ENCODE results near the gene PARP11. TPM values are rescaled to one million over a fixed set of nuclear protein-coding genes. Genes with fewer than 3 reads are reported as not detected.

PARP11 gene
- total RNA-seq, 2 experiments from 2014 or later: 13.4 TPM

GRCh38 chr12:3896356-3896755 is 23.2 kb upstream of the PARP11 start:
- DNase-seq (no peak), ATAC-seq (ENCODE audit: poor library complexity) (no peak)
- intact Hi-C loops (cut with DNase I, micrococcal nuclease): loop anchor here in 1 of 2 experiments (5.0 kb wide), 1 partner anchor 36 kb away; no protein-coding TSS in a partner anchor
- H3K9me3 Mint-ChIP-seq: no peaks in the 10 kb centered on the region
- H3K27ac ChIP-seq (ENCODE audit: low read depth in 1 of 2, low read length in 2 of 2): peak overlapping the region; percentile 69 to 87
- POLR2A ChIA-PET: interaction anchor here (0.6 to 3.7 kb wide), 23 partner anchors 10 to 430 kb away, joined by 3 to 44 read pairs (median 7); partner anchors contain the start of genes CCND2 and PARP11
- H3K9me3 ChIP-seq (ENCODE audit: control insufficient read depth in 1 of 2, insufficient read depth in 1 of 2, low read length in 2 of 2): no peaks in the 10 kb centered on the region
- peaks cover 83% of the 10 kb centered on the region for H3K4me1 ChIP-seq (ENCODE audit: insufficient read depth, low read length)
- no peak overlapping the region for H3K4me3 Mint-ChIP-seq
- no peaks in the 10 kb centered on the region for H3K27me3 Mint-ChIP-seq
- H3K36me3 Mint-ChIP-seq (ENCODE audit: low read depth): no peaks in the 10 kb centered on the region
- peaks cover 48% of the 10 kb centered on the region for H3K4me1 Mint-ChIP-seq (ENCODE audit: low read depth)
- H3K4me3 ChIP-seq (ENCODE audit: low read length): no peak overlapping the region
- no peaks in the 10 kb centered on the region for H3K27me3 ChIP-seq (ENCODE audit: control insufficient read depth in 1 of 2, insufficient read depth in 2 of 2, low read length in 2 of 2)
- H3K27ac Mint-ChIP-seq: no peak overlapping the region
- TF ChIP-seq, protein P1, sequence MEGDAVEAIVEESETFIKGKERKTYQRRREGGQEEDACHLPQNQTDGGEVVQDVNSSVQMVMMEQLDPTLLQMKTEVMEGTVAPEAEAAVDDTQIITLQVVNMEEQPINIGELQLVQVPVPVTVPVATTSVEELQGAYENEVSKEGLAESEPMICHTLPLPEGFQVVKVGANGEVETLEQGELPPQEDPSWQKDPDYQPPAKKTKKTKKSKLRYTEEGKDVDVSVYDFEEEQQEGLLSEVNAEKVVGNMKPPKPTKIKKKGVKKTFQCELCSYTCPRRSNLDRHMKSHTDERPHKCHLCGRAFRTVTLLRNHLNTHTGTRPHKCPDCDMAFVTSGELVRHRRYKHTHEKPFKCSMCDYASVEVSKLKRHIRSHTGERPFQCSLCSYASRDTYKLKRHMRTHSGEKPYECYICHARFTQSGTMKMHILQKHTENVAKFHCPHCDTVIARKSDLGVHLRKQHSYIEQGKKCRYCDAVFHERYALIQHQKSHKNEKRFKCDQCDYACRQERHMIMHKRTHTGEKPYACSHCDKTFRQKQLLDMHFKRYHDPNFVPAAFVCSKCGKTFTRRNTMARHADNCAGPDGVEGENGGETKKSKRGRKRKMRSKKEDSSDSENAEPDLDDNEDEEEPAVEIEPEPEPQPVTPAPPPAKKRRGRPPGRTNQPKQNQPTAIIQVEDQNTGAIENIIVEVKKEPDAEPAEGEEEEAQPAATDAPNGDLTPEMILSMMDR (IDR thresholded peaks at IDR 0.05): no peak
- H3K36me3 ChIP-seq (ENCODE audit: insufficient read depth, low read length): no peaks in the 10 kb centered on the region
- CTCF ChIA-PET: interaction anchor here (0.6 to 3.5 kb wide), 5 partner anchors 10 to 380 kb away, joined by 3 to 14 read pairs (median 8); no protein-coding TSS in a partner anchor

DNA sequence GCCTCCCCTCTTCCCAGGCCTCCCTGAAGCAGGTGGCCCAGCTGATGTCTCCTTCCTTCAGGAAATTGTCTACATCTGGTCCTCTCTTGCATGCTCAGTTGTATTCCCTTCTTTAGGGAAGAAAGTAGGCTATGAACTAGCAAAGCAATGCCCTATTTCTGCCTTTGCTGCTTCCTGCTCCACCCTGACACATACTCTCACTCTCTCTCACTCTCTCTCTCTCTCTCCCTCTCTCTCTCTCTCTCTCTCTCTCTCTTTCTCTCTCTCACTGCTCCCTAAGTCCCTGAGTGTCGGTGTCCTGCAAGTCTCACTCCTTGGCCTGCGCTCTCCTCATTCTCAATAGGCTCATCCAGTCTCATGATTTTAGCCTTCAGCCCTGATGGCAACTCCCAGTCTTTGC is 19.4 kb upstream of the PARP11 start:
- ChIA-PET POLR2A (interaction anchor here (0.6 to 2.5 kb wide), 7 partner anchors 15 to 96 kb away, joined by 3 to 9 read pairs (median 3); no protein-coding TSS in a partner anchor), CTCF (interaction anchor here (1.6 kb wide), 1 partner anchor 251 kb away, joined by 4 read pairs; no protein-coding TSS in a partner anchor)
- Histone ChIP-seq H3K36me3 (ENCODE audit: insufficient read depth, low read length) (no peaks in the 10 kb centered on the region), H3K9me3 (ENCODE audit: control insufficient read depth in 1 of 2, insufficient read depth in 1 of 2, low read length in 2 of 2) (no peaks in the 10 kb centered on the region), H3K27me3 (ENCODE audit: control insufficient read depth in 1 of 2, insufficient read depth in 2 of 2, low read length in 2 of 2) (no peaks in the 10 kb centered on the region), H3K4me3 (ENCODE audit: low read length) (no peak overlapping the region), H3K4me1 (ENCODE audit: insufficient read depth, low read length) (peaks cover 68% of the 10 kb centered on the region), H3K27ac (ENCODE audit: low read depth in 1 of 2, low read length in 2 of 2) (peak overlapping the region in 1 of 2 donors; percentile 41)
- TF ChIP-seq, protein P1 (IDR thresholded peaks at IDR 0.05): no peak
- intact Hi-C loops (cut with DNase I, micrococcal nuclease): no loop called here
- peaks cover 17% of the 10 kb centered on the region for H3K4me1 Mint-ChIP-seq (ENCODE audit: low read depth)
- H3K27ac Mint-ChIP-seq: no peak overlapping the region
- no peaks in the 10 kb centered on the region for H3K9me3 Mint-ChIP-seq
- H3K4me3 Mint-ChIP-seq: no peak overlapping the region
- ATAC-seq (ENCODE audit: poor library complexity) (no peak), DNase-seq (peak in 3 of 14 experiments; percentile 39 to 62 (median 40))
- H3K36me3 Mint-ChIP-seq (ENCODE audit: low read depth): no peaks in the 10 kb centered on the region
- no peaks in the 10 kb centered on the region for H3K27me3 Mint-ChIP-seq

GRCh38 chr12:3891201-3891600 is 18.0 kb upstream of the PARP11 start:
- Histone ChIP-seq H3K9me3 (ENCODE audit: control insufficient read depth in 1 of 2, insufficient read depth in 1 of 2, low read length in 2 of 2) (no peaks in the 10 kb centered on the region), H3K27me3 (ENCODE audit: control insufficient read depth in 1 of 2, insufficient read depth in 2 of 2, low read length in 2 of 2) (no peaks in the 10 kb centered on the region), H3K4me3 (ENCODE audit: low read length) (no peak overlapping the region), H3K36me3 (ENCODE audit: insufficient read depth, low read length) (no peaks in the 10 kb centered on the region), H3K4me1 (ENCODE audit: insufficient read depth, low read length) (peaks cover 56% of the 10 kb centered on the region), H3K27ac (ENCODE audit: low read depth in 1 of 2, low read length in 2 of 2) (no peak overlapping the region)
- intact Hi-C loops (cut with DNase I, micrococcal nuclease): no loop called here
- Mint-ChIP-seq H3K27ac (no peak overlapping the region), H3K9me3 (no peaks in the 10 kb centered on the region), H3K4me1 (ENCODE audit: low read depth) (peaks cover 13% of the 10 kb centered on the region), H3K4me3 (no peak overlapping the region), H3K36me3 (ENCODE audit: low read depth) (no peaks in the 10 kb centered on the region), H3K27me3 (no peaks in the 10 kb centered on the region)
- ChIA-PET POLR2A (interaction anchor here (0.6 to 2.1 kb wide), 6 partner anchors 18 to 385 kb away, joined by 3 to 7 read pairs (median 4); partner anchors contain the start of gene PARP11), CTCF (interaction anchor here (1.1 to 1.8 kb wide), 2 partner anchors 15 to 72 kb away, joined by 3 to 6 read pairs; no protein-coding TSS in a partner anchor)
- DNase-seq (no peak), ATAC-seq (ENCODE audit: poor library complexity) (no peak)
- TF ChIP-seq, protein P1 (IDR thresholded peaks at IDR 0.05): no peak
